Activated CD4-positive, alpha-beta T cell treated with anti-CD3 and anti-CD28 coated beads, Interleukin-2, amount 50 U/mL, for 1 hour (primary cell): ENCODE results near the gene GALM.
"Not testable (repeated sequence)": the region's sequence is repeated elsewhere in the genome, so short reads cannot be mapped to it uniquely, and the experiment has no call there.

Experiments used
- DNase-seq: peaks from one replicate; pipeline ENCODE4 v3.0.0-alpha.2; 2020

GALM gene

DNA sequence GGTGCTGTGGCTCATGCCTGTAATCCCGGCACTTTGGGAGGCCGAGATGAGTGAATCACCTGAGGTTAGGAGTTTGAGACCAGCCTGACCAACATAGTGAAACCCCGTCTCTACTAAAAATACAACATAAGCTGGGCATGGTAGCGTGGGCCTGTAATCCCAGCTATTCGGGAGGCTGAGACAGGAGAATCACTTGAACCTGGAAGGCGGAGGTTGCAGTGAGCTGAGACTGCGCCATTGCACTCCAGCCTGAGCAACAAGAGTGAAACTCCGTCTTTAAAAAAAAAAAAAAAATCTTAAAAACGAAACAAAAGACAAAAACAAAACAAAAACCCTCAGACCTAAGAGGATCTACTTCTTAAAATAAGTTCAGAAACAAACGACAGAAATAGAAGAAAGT, 16.7 kb downstream of the GALM start:
- DNase-seq = not testable (repeated sequence)

DNA sequence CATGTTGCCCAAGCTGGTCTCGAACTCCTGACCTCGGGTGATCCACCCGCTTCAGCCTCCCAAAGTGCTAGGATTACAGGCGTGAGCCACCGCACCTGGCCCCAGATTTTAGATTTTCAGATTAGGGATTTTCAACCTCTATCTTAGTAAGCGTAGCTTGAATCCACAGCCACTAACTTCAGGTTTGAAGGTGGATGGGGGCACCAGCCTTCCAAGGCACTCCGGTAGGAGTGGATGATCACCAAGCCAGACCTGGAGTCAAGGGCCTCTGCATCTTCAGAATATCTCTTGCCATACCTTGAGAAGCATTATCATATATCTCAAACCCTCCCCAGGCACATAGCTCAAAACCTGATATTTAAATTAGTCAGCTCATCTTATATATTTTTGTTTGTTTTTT, 17.9 kb downstream of the GALM start:
- no peak for DNase-seq

- no peak for DNase-seq
Measured at GRCh38 chr2:38685116-38685735, 19.3 kb downstream of the GALM start.

DNA sequence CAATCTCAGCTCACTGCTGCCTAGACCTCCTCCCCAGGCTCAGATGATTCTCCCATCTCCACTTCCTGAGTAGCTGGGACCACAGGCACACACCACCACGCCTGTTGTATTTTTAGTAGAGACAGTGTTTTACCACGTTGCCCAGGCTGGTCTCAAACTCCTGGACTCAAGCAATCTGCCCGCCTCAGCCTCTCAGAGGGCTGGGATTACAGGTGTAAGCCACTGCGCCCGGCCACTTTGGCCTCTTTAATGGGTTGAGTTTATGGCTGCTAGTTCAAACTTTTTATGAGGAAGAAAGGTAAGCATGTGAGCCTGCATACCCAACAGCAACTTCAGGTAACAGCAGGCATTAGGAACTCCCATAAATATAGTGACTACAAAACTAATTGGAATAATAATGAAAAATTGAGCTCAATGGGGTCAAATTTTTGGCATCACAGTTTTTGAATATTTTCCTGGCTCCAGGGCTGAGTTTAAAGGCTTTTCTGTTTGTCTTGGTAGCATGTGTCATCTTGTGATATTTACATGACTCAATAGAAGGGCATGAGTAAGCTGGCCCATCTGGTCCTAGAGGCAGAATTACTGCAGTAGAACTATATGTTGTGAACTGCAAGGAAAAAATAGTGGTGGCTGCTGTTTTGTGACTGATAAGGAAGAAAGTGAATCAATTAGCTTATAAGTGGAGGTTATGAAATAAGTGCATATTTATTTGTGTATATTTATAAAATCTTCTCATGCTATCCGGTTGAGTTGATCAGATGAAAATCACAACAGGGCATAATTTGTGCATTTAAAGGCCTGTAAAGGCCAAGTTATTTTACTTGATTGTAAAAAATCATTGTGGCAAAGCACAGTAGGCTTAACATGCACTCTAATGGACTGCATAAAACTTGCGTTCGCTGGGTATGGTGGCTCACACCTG, 24.8 kb downstream of the GALM start:
- DNase-seq = no peak

DNA sequence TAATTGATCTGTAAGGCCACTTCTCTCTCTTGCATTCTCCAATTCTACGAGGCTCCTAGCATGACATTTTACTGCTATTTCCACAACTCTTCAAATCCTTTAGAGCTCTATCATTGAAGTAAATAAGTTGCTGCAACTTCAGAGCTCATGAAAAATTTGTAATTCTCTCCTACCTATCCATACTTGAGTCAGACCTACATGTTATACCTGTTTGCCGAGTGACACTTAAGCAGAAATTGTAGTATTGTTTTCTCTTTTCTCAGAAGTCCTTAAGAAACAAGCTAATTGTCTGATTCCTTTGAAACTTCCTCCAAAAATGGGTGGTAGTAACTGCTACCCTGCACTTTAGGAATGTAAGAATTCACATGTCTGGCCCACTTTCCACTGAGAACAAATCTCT, 26.1 kb downstream of the GALM start:
- no peak for DNase-seq

GRCh38 chr2:38692636-38693318, 26.9 kb downstream of the GALM start:
- DNase-seq = no peak

DNA sequence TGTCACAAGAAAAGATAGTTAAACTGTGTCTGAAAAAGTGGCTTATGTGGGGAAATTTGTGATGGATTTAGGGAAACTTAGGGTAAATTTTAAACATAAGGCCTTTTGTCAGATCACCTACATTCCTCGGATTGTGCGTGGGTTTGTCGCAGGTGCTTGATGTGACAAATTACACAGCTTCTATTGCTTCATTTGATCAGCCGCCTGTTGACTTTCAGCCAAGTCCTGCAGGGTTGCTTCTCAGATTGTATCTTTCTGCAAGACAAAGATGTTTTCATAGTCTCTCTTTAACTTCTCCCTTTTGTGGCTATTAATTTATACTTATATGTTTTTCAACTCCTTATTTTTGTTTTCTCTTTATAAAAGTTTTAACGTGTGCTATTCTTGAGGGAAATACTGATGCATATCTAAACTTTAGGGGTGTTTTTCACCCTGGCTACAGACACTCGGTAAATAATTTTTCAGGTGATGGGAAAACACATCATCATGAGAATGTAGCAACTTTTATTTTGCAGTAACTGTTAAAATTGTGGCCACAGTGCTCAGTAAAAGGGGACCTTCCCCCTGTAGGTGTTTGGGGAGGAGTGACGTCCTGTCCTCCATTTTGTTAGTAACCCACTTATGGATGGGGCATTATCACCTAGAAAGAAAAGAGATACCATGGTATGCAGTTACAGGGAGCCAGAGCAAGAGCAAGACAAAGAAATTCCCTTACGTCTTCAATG, 31.4 kb downstream of the GALM start:
- DNase-seq = peak; percentile 50

DNA sequence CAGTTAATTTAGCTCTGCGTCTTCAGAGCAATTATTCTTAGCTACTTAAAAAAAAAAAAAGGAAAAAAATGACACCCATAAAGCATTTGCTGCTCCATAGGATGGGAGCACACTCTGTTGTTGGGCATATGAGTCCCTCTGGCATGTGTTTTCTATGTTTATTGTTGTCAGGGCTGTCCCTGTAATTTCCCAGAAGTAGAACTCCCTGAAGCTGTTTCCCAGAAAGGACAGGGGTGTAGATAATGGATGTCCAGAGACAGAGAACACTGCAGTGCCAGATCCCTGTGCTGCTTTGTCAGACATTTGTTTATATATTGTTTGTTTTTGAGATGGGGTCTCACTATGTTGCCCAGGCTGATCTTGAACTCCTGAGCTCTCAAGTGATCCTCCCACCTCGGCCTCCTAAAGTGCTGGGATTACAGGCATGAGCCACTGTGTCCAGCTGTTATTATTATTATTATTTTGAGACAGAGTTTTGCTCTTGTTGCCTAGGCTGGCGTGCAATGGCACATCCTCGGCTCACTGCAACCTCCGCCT, 32.6 kb downstream of the GALM start:
- no peak for DNase-seq

- no peak for DNase-seq
Measured at GRCh38 chr2:38700113-38700785, 34.3 kb downstream of the GALM start.

GRCh38 chr2:38700881-38701458, 35.1 kb downstream of the GALM start:
- no peak for DNase-seq

DNA sequence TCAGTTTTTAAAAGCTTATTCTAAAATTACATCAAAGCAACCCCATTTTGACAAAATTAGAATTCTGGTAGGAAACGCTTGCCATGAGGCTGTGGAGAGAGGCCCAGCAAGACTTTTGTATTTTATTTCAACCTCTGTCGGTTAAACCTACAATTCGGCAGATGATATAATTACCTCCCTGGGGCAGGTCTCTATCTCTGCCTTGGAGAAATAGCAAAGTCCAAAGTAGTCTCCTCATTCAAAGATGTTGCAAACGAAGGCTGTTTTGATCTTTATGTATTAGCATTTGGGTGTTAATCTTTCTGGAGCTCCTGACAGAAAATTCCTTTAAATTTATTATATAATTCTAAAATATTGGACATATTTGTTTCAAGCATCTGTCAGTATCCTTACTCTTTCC, 35.6 kb downstream of the GALM start:
- no peak for DNase-seq

DNA sequence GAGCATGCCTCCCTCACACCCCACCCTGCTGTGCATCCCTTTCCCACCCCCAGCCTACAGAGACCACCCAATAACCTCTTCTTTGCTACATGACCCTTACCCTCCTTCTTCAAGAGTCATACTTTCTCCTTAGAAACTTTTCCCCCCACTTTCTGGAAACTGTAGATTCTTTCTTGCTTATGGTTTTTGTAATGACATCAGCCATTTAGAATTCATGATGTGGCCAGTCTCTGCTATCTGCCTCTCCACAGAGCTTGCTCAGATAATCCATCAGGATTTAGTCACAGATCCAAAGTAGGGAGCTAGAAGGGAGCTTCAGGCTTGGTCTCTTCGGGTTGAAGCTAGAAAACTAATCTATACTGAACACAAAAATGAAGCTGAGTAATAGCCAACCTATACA, 36.5 kb downstream of the GALM start:
- DNase-seq = no peak

DNA sequence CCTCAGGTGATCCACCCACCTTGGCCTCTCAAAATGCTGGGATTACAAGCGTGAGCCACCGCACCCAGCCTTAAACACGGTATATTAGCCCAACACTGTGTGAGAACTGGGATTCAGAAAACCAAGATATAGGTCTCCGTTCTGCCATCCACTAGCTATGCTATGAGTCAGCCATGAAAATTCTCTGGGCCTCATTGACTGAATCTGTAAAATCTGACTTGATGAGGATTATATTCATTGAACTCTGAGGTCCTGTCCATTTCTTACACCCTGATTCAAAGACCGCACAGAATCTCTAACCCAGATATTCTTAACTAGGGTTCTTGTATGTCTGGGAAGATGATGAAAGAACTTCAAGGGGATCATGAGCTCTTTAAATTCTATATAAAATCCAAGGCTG, 37.4 kb downstream of the GALM start:
- not testable (repeated sequence) for DNase-seq

- no peak for DNase-seq
Measured at GRCh38 chr2:38704664-38705063, 38.8 kb downstream of the GALM start.

GRCh38 chr2:38706846-38707345, 41.0 kb downstream of the GALM start:
- DNase-seq = no peak

GRCh38 chr2:38708491-38708890, 42.6 kb downstream of the GALM start:
- not testable (repeated sequence) for DNase-seq

DNA sequence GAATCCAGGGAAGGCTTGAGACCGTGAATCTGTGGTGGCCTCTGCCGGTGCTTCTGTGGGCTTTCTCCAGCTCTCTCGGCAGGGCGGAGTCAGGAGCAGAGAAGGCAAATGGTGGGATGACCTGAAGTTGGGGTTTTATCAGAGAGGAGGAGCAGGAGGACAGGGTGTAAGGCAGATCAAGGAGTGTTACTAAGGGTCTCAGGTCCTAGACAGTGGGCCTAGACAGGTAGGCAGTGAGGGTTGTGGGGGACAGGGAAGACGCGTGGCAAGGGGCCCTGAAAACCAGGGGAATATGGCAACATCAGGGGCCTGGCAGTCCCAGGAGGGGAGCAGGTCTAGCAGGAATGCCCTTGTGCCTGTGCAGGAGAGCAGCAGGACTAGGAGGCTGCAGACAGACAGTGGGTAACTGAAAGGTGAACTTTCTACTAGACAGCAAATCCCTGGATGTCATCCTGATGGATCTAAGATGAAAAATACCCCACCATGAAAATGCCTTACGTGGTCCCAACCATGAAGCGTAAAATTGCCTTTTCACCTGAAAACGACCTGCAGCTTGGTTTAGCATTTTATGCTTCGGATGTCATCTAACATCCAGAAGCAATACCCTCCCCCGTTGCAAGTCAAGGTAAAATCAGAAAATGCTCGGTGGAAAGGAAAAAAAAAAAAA, 43.1 kb downstream of the GALM start:
- DNase-seq = no peak

DNA sequence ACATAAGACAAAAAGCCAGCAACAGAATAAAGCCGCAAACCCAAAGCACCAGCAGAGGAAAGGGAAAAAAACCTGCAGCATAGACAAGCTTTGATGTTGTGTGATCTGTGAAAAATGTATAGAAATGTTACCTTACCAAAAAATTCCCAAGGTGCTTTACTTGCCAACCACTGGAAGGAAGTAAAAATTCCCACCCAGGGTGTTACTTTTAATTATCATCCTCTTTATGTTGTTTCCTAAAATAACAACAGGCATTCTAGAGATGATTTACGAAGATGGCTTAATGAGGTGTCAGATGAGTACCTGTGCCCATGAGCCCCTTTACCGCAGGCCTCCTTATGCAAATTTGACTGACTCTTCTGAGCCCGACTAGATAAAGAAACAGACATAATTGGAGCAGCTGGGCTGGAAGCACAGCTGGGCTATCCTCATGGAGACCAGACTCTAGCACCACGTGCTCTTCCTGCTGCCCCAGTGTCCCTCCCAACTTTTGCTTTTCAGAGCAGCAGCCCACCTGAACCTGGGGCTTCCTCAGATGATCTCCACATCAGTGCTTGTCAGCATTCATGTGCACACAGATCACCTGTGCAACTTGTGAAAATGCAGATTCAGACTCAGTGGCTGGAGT, 43.8 kb downstream of the GALM start:
- peak; percentile 35 for DNase-seq

DNA sequence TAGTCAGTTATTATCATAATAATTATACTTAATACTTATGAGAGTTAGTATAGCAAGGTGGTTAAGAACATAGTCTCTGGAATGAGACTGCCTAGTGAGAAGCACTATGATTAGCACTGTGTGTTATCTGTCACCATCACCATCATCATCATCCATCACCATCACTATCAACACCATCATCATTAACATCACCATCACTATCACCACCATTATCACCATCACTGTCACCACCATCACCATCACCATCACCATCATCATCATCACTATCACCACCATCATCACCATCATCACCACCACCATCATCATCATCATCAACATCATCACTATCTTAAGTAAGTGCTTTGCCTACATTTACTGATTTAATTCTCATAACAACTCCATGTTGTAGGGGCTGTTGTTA, 45.6 kb downstream of the GALM start:
- no peak for DNase-seq

DNA sequence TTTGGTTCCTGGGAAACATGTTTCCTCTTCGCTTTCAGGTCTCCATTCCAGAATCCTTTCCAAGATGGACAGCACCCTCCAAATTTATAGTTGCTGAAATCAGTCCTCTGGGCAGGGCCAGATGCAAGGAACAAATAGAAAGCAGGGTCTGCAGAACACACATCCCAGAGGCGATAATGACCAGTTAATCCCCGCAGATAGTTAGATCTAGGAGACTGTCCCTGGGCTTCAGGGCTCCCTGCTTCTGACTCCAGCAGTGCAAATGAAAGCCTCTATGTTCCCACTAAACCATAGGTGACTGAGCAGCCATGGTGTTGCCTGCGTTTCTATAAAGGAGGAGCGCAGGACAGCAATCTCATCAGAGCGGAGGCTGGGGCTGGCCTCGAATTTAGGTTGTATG, 46.5 kb downstream of the GALM start:
- no peak for DNase-seq

DNA sequence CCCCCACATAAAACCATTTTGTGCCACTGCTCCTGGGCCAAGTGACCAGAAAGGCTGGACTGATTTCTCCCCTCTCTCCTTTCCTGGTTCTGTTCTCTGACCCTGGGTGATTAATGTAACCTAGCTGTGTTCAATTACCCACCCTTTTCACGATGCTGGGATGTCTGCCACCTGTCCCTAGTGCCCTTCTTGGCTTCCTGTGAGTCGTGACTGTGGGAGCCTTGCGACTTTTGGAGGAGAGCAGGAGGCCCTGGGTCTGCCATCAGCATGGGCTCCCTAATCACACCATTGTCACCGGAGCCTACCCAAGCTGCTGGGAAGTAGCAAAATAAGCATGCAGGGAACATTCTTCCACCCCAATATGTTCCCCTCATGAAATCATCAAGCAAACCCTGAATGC, 47.0 kb downstream of the GALM start:
- DNase-seq = no peak
